HepG2 (cell line): ENCODE measurements around the gene CISD2. TPM values are rescaled to one million over a fixed set of nuclear protein-coding genes. Genes with fewer than 3 reads are reported as not detected.

Experiments used
- ATF1 ChIP-seq: IDR thresholded peaks from 2 replicates; pipeline ENCODE4 v1.6.1; 2016; ENCODE audit warnings: mild to moderate bottlenecking, control low read depth
- CEBPG ChIP-seq: IDR thresholded peaks from 2 replicates; pipeline ENCODE4 v1.6.1; 2016
- CENPX ChIP-seq: sonication (generic); formaldehyde crosslinking; IDR thresholded peaks from 2 replicates; pipeline ENCODE4 v1.9.0; 2021; ENCODE audit warnings: mild to moderate bottlenecking, missing genetic modification reagents, moderate library complexity
- FOXK2 ChIP-seq: fragments of 450-650 bp; IDR thresholded peaks from 2 replicates; pipeline ENCODE4 v1.6.1; 2016
- MYC ChIP-seq: sonication (generic); formaldehyde crosslinking; IDR thresholded peaks from 2 replicates; pipeline ENCODE4 v1.9.0; 2021; ENCODE audit warnings: missing genetic modification reagents, borderline replicate concordance
- MYNN ChIP-seq: sonication (generic); formaldehyde crosslinking; IDR thresholded peaks from 2 replicates; pipeline ENCODE4 v1.4.0; 2020; ENCODE audit warnings: mild to moderate bottlenecking, low read depth, missing genetic modification reagents
- NCOA1 ChIP-seq: sonication (generic); formaldehyde crosslinking; IDR thresholded peaks from 2 replicates; pipeline ENCODE4 v1.9.0; 2021; ENCODE audit warnings: missing genetic modification reagents
- NR2F2 ChIP-seq: IDR thresholded peaks from 2 replicates; pipeline ENCODE4 v1.6.1; 2012; ENCODE audit warnings: low read depth, inconsistent platforms, borderline replicate concordance
- RFX1 ChIP-seq: fragments of 450-650 bp; IDR thresholded peaks from 2 replicates; pipeline ENCODE4 v1.6.1; 2017
- SIN3A ChIP-seq: IDR thresholded peaks from 2 replicates; pipeline ENCODE4 v1.6.1; 2011; ENCODE audit warnings: low read depth, mild to moderate bottlenecking, control low read depth, low read length, borderline replicate concordance
- SMYD3 ChIP-seq: sonication (generic); formaldehyde crosslinking; IDR thresholded peaks from 2 replicates; pipeline ENCODE4 v1.8.1; 2023; ENCODE audit warnings: mild to moderate bottlenecking, missing genetic modification reagents
- TCF7 ChIP-seq: sonication (generic); IDR thresholded peaks from 2 replicates; pipeline ENCODE4 v1.6.1; 2016; ENCODE audit warnings: antibody characterized with exemption, low read depth
- YY1 ChIP-seq: IDR thresholded peaks from 2 replicates; pipeline ENCODE4 v1.6.1; 2011; ENCODE audit warnings: low read length, low read depth, moderate library complexity, mild to moderate bottlenecking; ENCODE audit not compliant: insufficient read depth, insufficient replicate concordance
- ZBTB1 ChIP-seq: sonication (generic); formaldehyde crosslinking; IDR thresholded peaks from 2 replicates; pipeline ENCODE4 v1.4.0; 2020; ENCODE audit warnings: missing genetic modification reagents, borderline replicate concordance
- ZBTB40 ChIP-seq, 2 experiments: fragments of 450-650 bp in 1 of 2; sonication (generic) in 1 of 2; formaldehyde crosslinking in 1 of 2; IDR thresholded peaks; 2 replicates each; pipeline versions ENCODE4 v1.6.1 to v1.8.0; 2016 to 2022; ENCODE audit warnings: antibody characterized with exemption in 1 of 2, mild to moderate bottlenecking in 1 of 2, missing genetic modification reagents in 1 of 2
- ZFY ChIP-seq: sonication (generic); formaldehyde crosslinking; IDR thresholded peaks from 2 replicates; pipeline ENCODE4 v1.4.0; 2020; ENCODE audit warnings: missing genetic modification reagents
- ZNF296 ChIP-seq: sonication (generic); formaldehyde crosslinking; conservative IDR thresholded peaks from 2 replicates; pipeline ENCODE4 v1.5.0; 2020; ENCODE audit warnings: mild to moderate bottlenecking, missing genetic modification reagents
- ZNF382 ChIP-seq: sonication (generic); formaldehyde crosslinking; IDR thresholded peaks from 2 replicates; pipeline ENCODE4 v1.5.0; 2020; ENCODE audit warnings: missing genetic modification reagents, mild to moderate bottlenecking, borderline replicate concordance
- ZNF512 ChIP-seq: sonication (generic); formaldehyde crosslinking; IDR thresholded peaks from 2 replicates; pipeline ENCODE4 v1.4.0; 2020; ENCODE audit warnings: mild to moderate bottlenecking, missing genetic modification reagents
- ZNF776 ChIP-seq: sonication (generic); formaldehyde crosslinking; IDR thresholded peaks from 2 replicates; pipeline ENCODE4 v1.4.0; 2020; ENCODE audit warnings: mild to moderate bottlenecking, missing genetic modification reagents
- polyA plus RNA-seq, 8 experiments: library from polyadenylated mRNA; depleted of rRNA in 3 of 8; stranded (reverse) in 7 of 8; unstranded in 1 of 8; fragments of >200 nt; fragmentation: Illumina TruSeq in 4 of 8; extraction: Trizol in 4 of 8; gene quantifications; 2 replicates each; pipeline versions ENCODE4 v1.2.1 to v1.2.3, GENCODE V29; 2011 to 2016; ENCODE audit warnings: low read depth in 4 of 8, missing spikeins in 1 of 8, mixed read lengths in 1 of 8; ENCODE audit not compliant: insufficient read depth in 1 of 8
- total RNA-seq, 5 experiments: library from RNA; depleted of rRNA; stranded (reverse); fragments of >200 nt; fragmentation: Illumina TruSeq; extraction: Trizol; gene quantifications; 2 replicates each; pipeline ENCODE4 v1.2.3, GENCODE V29; 2016; ENCODE audit warnings: low read depth in 1 of 5

The CISD2 gene
- total and polyA plus RNA-seq, 2 of the 13 experiments (the other 11 are each of a cell fraction or from before 2014, with no cell fraction given) = 24.5 to 37.7 TPM

- TF ChIP-seq ZBTB40 (IDR thresholded peaks at IDR 0.05) (no peak), ZBTB40 (CRISPR knock-in tag; IDR thresholded peaks at IDR 0.05) (peak; percentile 42; the same call in 1 of the 2 replicates), NCOA1 (CRISPR knock-in tag) (peak; percentile 95; the same call in 1 of the 2 replicates), SIN3A (peak; percentile 46; the same call in 1 of the 2 replicates), YY1 (peak; percentile 54), ZNF382 (CRISPR knock-in tag) (no peak), CEBPG (CRISPR knock-in tag) (peak; percentile 23), ZNF512 (CRISPR knock-in tag) (no peak), FOXK2 (no peak), ZNF296 (CRISPR knock-in tag) (no peak), SMYD3 (CRISPR knock-in tag) (no peak; the same call in 1 of the 2 replicates), MYNN (CRISPR knock-in tag) (no peak), ATF1 (no peak), ZBTB1 (CRISPR knock-in tag) (no peak), RFX1 (no peak), CENPX (CRISPR knock-in tag) (no peak), MYC (peak; percentile 81; the same call in 1 of the 2 replicates), NR2F2 (peak; percentile 40; the same call in 1 of the 2 replicates), TCF7 (0 out of 2 replicates have a peak, but pooled peaks have one; percentile 17), ZFY (peak; percentile 92), ZNF776 (CRISPR knock-in tag) (peak; percentile 53)
Observed at GRCh38 chr4:102868781-102869568, at the start of gene CISD2 (continued).
